Cardiac fibroblast (primary cell): Measurements from ENCODE around the gene MEIOSIN.

ENCODE experiments used
- DNase-seq, 2 donors: peaks; one replicate each; pipeline versions ENCODE4 v3.0.0 to v3.0.0-alpha.2; 2010; ENCODE audit warnings: low read depth in 2 of 2
- H3K4me3 ChIP-seq, 2 donors: replicated peaks in 1 of 2; 1 replicate in 1 of 2; 2 replicates in 1 of 2; pipeline ENCODE4 v1.5.1; 2011; ENCODE audit warnings: low read depth in 2 of 2, low read length in 2 of 2, mild to moderate bottlenecking in 2 of 2, moderate library complexity in 1 of 2
- CTCF ChIP-seq: IDR thresholded peaks from one replicate; pipeline ENCODE4 v1.5.1; 2011; ENCODE audit warnings: low read depth, mild to moderate bottlenecking, low read length, inconsistent platforms

Gene MEIOSIN

GRCh38 chr19:45781214-45782161, 48.2 kb downstream of the MEIOSIN start:
- H3K4me3 ChIP-seq, result peak overlapping the region; percentile 33 to 62
- TF ChIP-seq CTCF, result no peak

DNA sequence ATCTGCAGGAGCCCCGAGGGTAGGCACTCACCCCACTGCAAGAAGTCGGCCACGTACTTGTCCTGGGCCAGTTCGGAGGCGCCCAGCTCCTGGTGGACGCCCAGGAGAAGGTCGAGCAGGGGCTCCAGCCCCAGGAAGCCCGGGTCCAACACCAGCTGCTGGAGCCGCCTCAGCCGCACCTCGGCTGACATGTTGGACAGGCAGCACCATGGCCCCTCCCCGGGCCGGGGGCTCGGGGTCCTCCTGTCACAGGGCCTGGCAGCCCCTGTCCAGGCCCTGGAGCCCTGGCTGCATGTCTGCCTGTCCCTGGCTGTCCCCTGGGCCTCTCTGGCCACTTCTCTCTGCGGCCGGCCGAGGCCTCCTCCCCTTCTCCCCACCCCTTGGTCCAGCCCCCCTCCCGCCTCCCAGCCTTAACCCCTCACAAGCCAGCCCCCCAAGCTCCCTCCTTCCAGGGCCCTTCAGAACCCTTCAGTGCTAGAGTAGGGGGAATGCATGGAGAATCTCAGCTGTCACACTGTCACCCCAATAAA, 49.0 kb downstream of the MEIOSIN start, which contains the start of gene DMPK:
Gene DMPK, minus strand, starts transcription at position 329 of the 530 bp plus-strand sequence. Its CDS starts 138 bp downstream, at position 191.
- DNase-seq, result peak in 1 of 2 donors; percentile 35
- H3K4me3 ChIP-seq, result peak within 1 kb of the TSS; percentile 33 to 62
- TF ChIP-seq CTCF, result no peak

More at GRCh38 chr19:45781214-45782161, 48.2 kb downstream of the MEIOSIN start:
- DNase-seq, result no peak

- peak; percentile 70 to 73 for DNase-seq
- H3K4me3 ChIP-seq, result peak overlapping the region in 1 of 2 donors; percentile 7
Observed at GRCh38 chr19:45782820-45783785, 49.9 kb downstream of the MEIOSIN start.

GRCh38 chr19:45784096-45784495, 50.9 kb downstream of the MEIOSIN start:
- no peak for DNase-seq
- TF ChIP-seq CTCF, result no peak
- no peak overlapping the region for H3K4me3 ChIP-seq

More at GRCh38 chr19:45782820-45783785, 49.9 kb downstream of the MEIOSIN start:
- TF ChIP-seq CTCF, result no peak

- TF ChIP-seq CTCF, result no peak
- DNase-seq, result no peak
- no peak overlapping the region for H3K4me3 ChIP-seq
Observed at GRCh38 chr19:45785097-45785496, 51.9 kb downstream of the MEIOSIN start.

GRCh38 chr19:45785781-45786532, 52.7 kb downstream of the MEIOSIN start:
- no peak overlapping the region for H3K4me3 ChIP-seq
- TF ChIP-seq CTCF, result no peak
- DNase-seq, result no peak
